OCI-LY3 (cell line): ENCODE data around the gene HIP1.
"Not testable (repeated sequence)": the region's sequence is repeated elsewhere in the genome, so short reads cannot be mapped to it uniquely, and the experiment has no call there.

Experiments
- EZH2phosphoT487 ChIP-seq: fragments of 200-600 bp; shearing (Covaris generic); IDR thresholded peaks from 2 replicates; pipeline ENCODE4 v1.6.1; 2018; ENCODE audit warnings: antibody characterized with exemption, mixed run types, low read depth
- TF ChIP-seq, protein P1 (sequence below): fragments of 200-600, 300-600 bp; sonication (generic); IDR thresholded peaks from 2 replicates; pipeline ENCODE4 v1.5.1; 2014; ENCODE audit warnings: antibody characterized with exemption, low read length, low read depth

GRCh38 chr7:75485355-75485978, 253.3 kb downstream of the HIP1 start:
- TF ChIP-seq EZH2phosphoT487, result not testable (repeated sequence)
- TF ChIP-seq, protein P1, sequence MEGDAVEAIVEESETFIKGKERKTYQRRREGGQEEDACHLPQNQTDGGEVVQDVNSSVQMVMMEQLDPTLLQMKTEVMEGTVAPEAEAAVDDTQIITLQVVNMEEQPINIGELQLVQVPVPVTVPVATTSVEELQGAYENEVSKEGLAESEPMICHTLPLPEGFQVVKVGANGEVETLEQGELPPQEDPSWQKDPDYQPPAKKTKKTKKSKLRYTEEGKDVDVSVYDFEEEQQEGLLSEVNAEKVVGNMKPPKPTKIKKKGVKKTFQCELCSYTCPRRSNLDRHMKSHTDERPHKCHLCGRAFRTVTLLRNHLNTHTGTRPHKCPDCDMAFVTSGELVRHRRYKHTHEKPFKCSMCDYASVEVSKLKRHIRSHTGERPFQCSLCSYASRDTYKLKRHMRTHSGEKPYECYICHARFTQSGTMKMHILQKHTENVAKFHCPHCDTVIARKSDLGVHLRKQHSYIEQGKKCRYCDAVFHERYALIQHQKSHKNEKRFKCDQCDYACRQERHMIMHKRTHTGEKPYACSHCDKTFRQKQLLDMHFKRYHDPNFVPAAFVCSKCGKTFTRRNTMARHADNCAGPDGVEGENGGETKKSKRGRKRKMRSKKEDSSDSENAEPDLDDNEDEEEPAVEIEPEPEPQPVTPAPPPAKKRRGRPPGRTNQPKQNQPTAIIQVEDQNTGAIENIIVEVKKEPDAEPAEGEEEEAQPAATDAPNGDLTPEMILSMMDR, result not testable (repeated sequence)
